ENCODE results near the gene ATG3. TPM values are rescaled to one million over a fixed set of nuclear protein-coding genes. Genes with fewer than 3 reads are reported as not detected.

Gene ATG3
- total and polyA plus RNA-seq, 2 of the 8 experiments (the other 6 are each of a cell fraction or from before 2014, with no cell fraction given), result 27.3 to 55.3 TPM

DNA sequence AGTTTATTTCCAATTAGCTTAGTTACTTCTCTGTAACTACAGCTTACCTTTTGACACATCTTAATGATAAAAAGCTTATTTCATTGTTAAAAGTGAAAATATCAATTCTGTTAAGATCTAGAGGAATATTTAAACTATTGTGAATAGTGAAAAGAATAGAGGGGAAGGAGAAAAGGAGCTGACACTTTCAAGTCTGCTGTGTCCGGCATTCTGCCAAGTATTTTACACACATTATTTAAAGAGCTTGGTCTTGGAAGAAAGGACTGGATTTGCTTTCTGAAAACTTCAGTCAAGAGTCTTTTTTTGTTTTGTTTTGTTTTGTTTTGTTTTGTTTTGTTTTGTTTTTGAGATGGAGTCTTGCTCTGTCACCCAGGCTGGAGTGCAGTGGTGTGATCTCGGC, 44.3 kb upstream of the ATG3 start:
- H2BK12ac ChIP-seq (ENCODE audit: low read depth, low read length), result no peak overlapping the region
- no peak overlapping the region for H2BK15ac ChIP-seq (ENCODE audit: low read length)
- H3K23me2 ChIP-seq (ENCODE audit: low read depth, low read length), result no peaks in the 10 kb centered on the region
- no peak overlapping the region for H2AK5ac ChIP-seq (ENCODE audit: low read depth, low read length)
- no peaks in the 10 kb centered on the region for H4K20me1 ChIP-seq (replicated peaks in 1 of 2; ENCODE audit: control insufficient read depth in 1 of 2, insufficient read depth in 2 of 2, low read length in 2 of 2)
- H2BK120ac ChIP-seq (replicated peaks; ENCODE audit: low read depth, low read length), result no peak overlapping the region
- H3K4me3 ChIP-seq (ENCODE audit: extremely low read depth in 1 of 4, insufficient read depth in 2 of 4, low read depth in 3 of 4, low read length in 4 of 4), result no peak overlapping the region
- H4K91ac ChIP-seq (replicated peaks; ENCODE audit: insufficient read length, low read length), result no peak overlapping the region
- no peak overlapping the region for H4K5ac ChIP-seq (ENCODE audit: insufficient read length, low read depth, low read length)
- H3K4me2 ChIP-seq (ENCODE audit: insufficient read depth in 1 of 2, low read depth in 2 of 2, low read length in 2 of 2), result no peak overlapping the region
- H3K4me1 ChIP-seq (replicated peaks in 1 of 4; ENCODE audit: control insufficient read depth in 3 of 4, insufficient read depth in 4 of 4, low read length in 3 of 4), result no peaks in the 10 kb centered on the region
- H2BK20ac ChIP-seq (ENCODE audit: low read length), result no peak overlapping the region
- H4K8ac ChIP-seq (ENCODE audit: extremely low read depth, insufficient read depth, low read length), result no peak overlapping the region
- no peak overlapping the region for H3K56ac ChIP-seq (replicated peaks; ENCODE audit: insufficient read length, low read depth, low read length)
- no peak for DNase-seq (ENCODE audit: low read depth in 1 of 2, low spot score in 2 of 2)
- H3K18ac ChIP-seq (ENCODE audit: extremely low read depth, low read length), result no peak overlapping the region
- no peaks in the 10 kb centered on the region for H3K9me3 ChIP-seq (ENCODE audit: insufficient read depth in 2 of 2, low read depth in 1 of 2, low read length in 1 of 2)
- no peaks in the 10 kb centered on the region for H3K36me3 ChIP-seq (ENCODE audit: control insufficient read depth in 2 of 4, insufficient read depth in 4 of 4, low read length in 3 of 4)
- H3K27me3 ChIP-seq (replicated peaks in 1 of 4; ENCODE audit: control insufficient read depth in 3 of 4, extremely low read depth in 1 of 4, insufficient read depth in 3 of 4, low read length in 3 of 4), result no peaks in the 10 kb centered on the region
- H3K79me1 ChIP-seq (ENCODE audit: low read depth, low read length), result no peaks in the 10 kb centered on the region
- no peak overlapping the region for H3K14ac ChIP-seq (ENCODE audit: insufficient read length)
- no peak overlapping the region for H2AFZ ChIP-seq (ENCODE audit: low read length)
- ChIA-PET CTCF (ENCODE audit: partially characterized antibody) (interaction anchor here (0.6 to 1.1 kb wide), 4 partner anchors 16 to 368 kb away, joined by 3 read pairs; no protein-coding TSS in a partner anchor), POLR2A (ENCODE audit: partially characterized antibody) (interaction anchor here (0.8 to 1.9 kb wide), 3 partner anchors 9 to 40 kb away, joined by 3 to 4 read pairs (median 3); no protein-coding TSS in a partner anchor)
- H3K79me2 ChIP-seq (ENCODE audit: control insufficient read depth in 1 of 2, insufficient read depth in 2 of 2, low read length in 2 of 2), result no peaks in the 10 kb centered on the region
- no peak for FAIRE-seq
- H3K4ac ChIP-seq (replicated peaks; ENCODE audit: insufficient read length, low read depth, low read length), result no peak overlapping the region
- 100% methylated on average over 2 of the region's 2 CpGs; no CpG with 5 or more reads in 1 of the 2 experiments for WGBS, 2 experiments (ENCODE audit: extremely low coverage in 1 of 2, insufficient coverage in 1 of 2, insufficient read length in 1 of 2, insufficient replicate concordance in 2 of 2, low coverage in 1 of 2, low lambda C conversion rate in 2 of 2, missing lambda C conversion rate in 1 of 2)
- TF ChIP-seq RXRA (IDR thresholded peaks at IDR 0.05; ENCODE audit: insufficient read depth, low read depth, low read length), result no peak
- TF ChIP-seq, protein P1, sequence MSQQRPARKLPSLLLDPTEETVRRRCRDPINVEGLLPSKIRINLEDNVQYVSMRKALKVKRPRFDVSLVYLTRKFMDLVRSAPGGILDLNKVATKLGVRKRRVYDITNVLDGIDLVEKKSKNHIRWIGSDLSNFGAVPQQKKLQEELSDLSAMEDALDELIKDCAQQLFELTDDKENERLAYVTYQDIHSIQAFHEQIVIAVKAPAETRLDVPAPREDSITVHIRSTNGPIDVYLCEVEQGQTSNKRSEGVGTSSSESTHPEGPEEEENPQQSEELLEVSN (IDR thresholded peaks at IDR 0.05), result no peak
- H3K23ac ChIP-seq (ENCODE audit: insufficient read length), result no peak overlapping the region
- no peak overlapping the region for H3K9ac ChIP-seq (replicated peaks in 1 of 4; ENCODE audit: extremely low read depth in 1 of 4, low read depth in 3 of 4, low read length in 3 of 4)
- no peak overlapping the region for H2BK5ac ChIP-seq (ENCODE audit: low read depth, low read length)
- no peak overlapping the region for H3K27ac ChIP-seq (ENCODE audit: low read depth, low read length)
